H1 (cell line): ENCODE data around the gene BRD7. TPM values are rescaled to one million over a fixed set of nuclear protein-coding genes. Genes with fewer than 3 reads are reported as not detected.

Source experiments
- CTCF ChIA-PET: fragments of 300-600 bp; sonication (Branson Sonifier 250); formaldehyde crosslinking; loops from one replicate; lab custom pipeline; 2021; ENCODE audit not compliant: partially characterized antibody; lab: Charles Lee
- POLR2A ChIA-PET: fragments of 300-600 bp; sonication (Branson Sonifier 250); formaldehyde crosslinking; loops from one replicate; lab custom pipeline; 2021; ENCODE audit warnings: inconsistent platforms; ENCODE audit not compliant: partially characterized antibody; lab: Charles Lee
- DNase-seq, 2 experiments: peaks; one replicate each; pipeline versions ENCODE4 v3.0.0 to v3.0.0-alpha.2; 2010 to 2022; ENCODE audit warnings: low spot score in 2 of 2, low read depth in 1 of 2, mixed read lengths in 1 of 2
- FAIRE-seq: peaks from 2 replicates; lab custom pipeline; 2011; peaks lifted over from hg19 to GRCh38; lab: Jason Lieb, UNC
- H2AFZ ChIP-seq: 2 replicates; pipeline ENCODE4 v1.8.1; 2012; ENCODE audit warnings: low read length, inconsistent platforms
- H2AK5ac ChIP-seq: 2 replicates; pipeline ENCODE4 v1.6.1; 2013; ENCODE audit warnings: low read depth, low read length
- H2BK120ac ChIP-seq: replicated peaks from 2 replicates; pipeline ENCODE3; 2013; ENCODE audit warnings: low read depth, low read length, inconsistent platforms
- H2BK12ac ChIP-seq: 2 replicates; pipeline ENCODE4 v1.6.1; 2013; ENCODE audit warnings: low read depth, low read length
- H2BK15ac ChIP-seq: 2 replicates; pipeline ENCODE4 v1.6.1; 2013; ENCODE audit warnings: low read length
- H2BK20ac ChIP-seq: 2 replicates; pipeline ENCODE4 v1.6.1; 2013; ENCODE audit warnings: low read length
- H2BK5ac ChIP-seq: 2 replicates; pipeline ENCODE4 v1.6.1; 2013; ENCODE audit warnings: low read depth, low read length
- H3K14ac ChIP-seq: 2 replicates; pipeline ENCODE4 v1.6.1; 2013; ENCODE audit warnings: inconsistent platforms; ENCODE audit not compliant: insufficient read length
- H3K18ac ChIP-seq: 2 replicates; pipeline ENCODE4 v1.6.1; 2013; ENCODE audit warnings: low read length; ENCODE audit errors: extremely low read depth
- H3K23ac ChIP-seq: 2 replicates; pipeline ENCODE4 v1.6.1; 2013; ENCODE audit warnings: inconsistent platforms; ENCODE audit not compliant: insufficient read length
- H3K23me2 ChIP-seq: 2 replicates; pipeline ENCODE4 v1.6.1; 2013; ENCODE audit warnings: low read depth, low read length
- H3K27ac ChIP-seq: 2 replicates; pipeline ENCODE4 v1.6.1; 2011; ENCODE audit warnings: low read depth, low read length, inconsistent platforms
- H3K27me3 ChIP-seq, 4 experiments: replicated peaks in 1 of 4; 1 replicate in 1 of 4; 2 replicates in 3 of 4; pipeline versions ENCODE4 v1.6.1 to v1.8.1; 2011 to 2013; ENCODE audit warnings: low read length in 3 of 4, mild to moderate bottlenecking in 3 of 4, inconsistent platforms in 2 of 4, mixed read lengths in 2 of 4, moderate library complexity in 1 of 4; ENCODE audit not compliant: control insufficient read depth in 3 of 4, insufficient read depth in 3 of 4; ENCODE audit errors: extremely low read depth in 1 of 4
- H3K36me3 ChIP-seq, 4 experiments: 2 replicates each; pipeline versions ENCODE4 v1.6.1 to v1.8.1; 2011 to 2013; ENCODE audit warnings: mild to moderate bottlenecking in 4 of 4, low read length in 3 of 4, moderate library complexity in 2 of 4, control low read depth in 1 of 4, inconsistent platforms in 1 of 4; ENCODE audit not compliant: insufficient read depth in 4 of 4, control insufficient read depth in 2 of 4
- H3K4ac ChIP-seq: replicated peaks from 2 replicates; pipeline ENCODE3; 2013; ENCODE audit warnings: low read length, low read depth, mixed read lengths, inconsistent platforms; ENCODE audit not compliant: insufficient read length
- H3K4me1 ChIP-seq, 4 experiments: replicated peaks in 1 of 4; 1 replicate in 1 of 4; 2 replicates in 3 of 4; pipeline versions ENCODE4 v1.6.1 to v1.8.1; 2011 to 2013; ENCODE audit warnings: low read length in 3 of 4, inconsistent platforms in 2 of 4, mixed read lengths in 1 of 4; ENCODE audit not compliant: insufficient read depth in 4 of 4, control insufficient read depth in 3 of 4
- H3K4me2 ChIP-seq, 2 experiments: 2 replicates each; pipeline versions ENCODE4 v1.6.1 to v1.8.1; 2011 to 2013; ENCODE audit warnings: low read depth in 2 of 2, low read length in 2 of 2, control low read depth in 1 of 2, inconsistent platforms in 1 of 2, mild to moderate bottlenecking in 1 of 2; ENCODE audit not compliant: insufficient read depth in 1 of 2
- H3K4me3 ChIP-seq, 4 experiments: fragments of 200-600, 300-600 bp in 1 of 4; sonication (generic), shearing (Covaris generic), sonication (Bioruptor Twin) in 1 of 4; 2 replicates each; pipeline versions ENCODE4 v1.5.1 to v1.8.1; 2011 to 2016; ENCODE audit warnings: low read length in 4 of 4, low read depth in 3 of 4, control low read depth in 2 of 4, inconsistent platforms in 2 of 4, mild to moderate bottlenecking in 2 of 4, mixed read lengths in 1 of 4, moderate library complexity in 1 of 4; ENCODE audit not compliant: insufficient read depth in 2 of 4; ENCODE audit errors: extremely low read depth in 1 of 4
- H3K56ac ChIP-seq: replicated peaks from 2 replicates; pipeline ENCODE3; 2013; ENCODE audit warnings: low read depth, mild to moderate bottlenecking, mixed read lengths, low read length, inconsistent platforms; ENCODE audit not compliant: insufficient read length
- H3K79me1 ChIP-seq: 2 replicates; pipeline ENCODE4 v1.6.1; 2013; ENCODE audit warnings: low read depth, low read length, control low read depth
- H3K79me2 ChIP-seq, 2 experiments: 2 replicates each; pipeline versions ENCODE4 v1.6.1 to v1.8.1; 2012 to 2013; ENCODE audit warnings: low read length in 2 of 2, mild to moderate bottlenecking in 2 of 2, inconsistent platforms in 1 of 2; ENCODE audit not compliant: insufficient read depth in 2 of 2, control insufficient read depth in 1 of 2
- H3K9ac ChIP-seq, 4 experiments: replicated peaks in 1 of 4; 1 replicate in 1 of 4; 2 replicates in 3 of 4; pipeline versions ENCODE4 v1.6.1 to v1.8.1; 2011 to 2013; ENCODE audit warnings: low read depth in 3 of 4, low read length in 3 of 4, control low read depth in 2 of 4, mild to moderate bottlenecking in 2 of 4, moderate library complexity in 2 of 4, inconsistent platforms in 1 of 4; ENCODE audit errors: extremely low read depth in 1 of 4
- H3K9me3 ChIP-seq, 2 experiments: 2 replicates each; pipeline versions ENCODE4 v1.6.1 to v1.8.1; 2012 to 2013; ENCODE audit warnings: mild to moderate bottlenecking in 2 of 2, moderate library complexity in 2 of 2, control low read depth in 1 of 2, inconsistent platforms in 1 of 2, low read depth in 1 of 2, low read length in 1 of 2, mixed read lengths in 1 of 2; ENCODE audit not compliant: insufficient read depth in 2 of 2
- H4K20me1 ChIP-seq, 2 experiments: replicated peaks in 1 of 2; 2 replicates each; pipeline versions ENCODE3 to v1.8.1; 2011 to 2013; ENCODE audit warnings: inconsistent platforms in 2 of 2, low read length in 2 of 2, mild to moderate bottlenecking in 1 of 2; ENCODE audit not compliant: insufficient read depth in 2 of 2, control insufficient read depth in 1 of 2
- H4K5ac ChIP-seq: 2 replicates; pipeline ENCODE4 v1.6.1; 2013; ENCODE audit warnings: low read length, low read depth, mixed read lengths, inconsistent platforms; ENCODE audit not compliant: insufficient read length
- H4K8ac ChIP-seq: 2 replicates; pipeline ENCODE4 v1.8.0; 2013; ENCODE audit warnings: mild to moderate bottlenecking, moderate library complexity, low read length, inconsistent platforms; ENCODE audit not compliant: insufficient read depth; ENCODE audit errors: extremely low read depth
- H4K91ac ChIP-seq: replicated peaks from 2 replicates; pipeline ENCODE3; 2013; ENCODE audit warnings: low read length, mixed read lengths, inconsistent platforms; ENCODE audit not compliant: insufficient read length
- BCL11A ChIP-seq, 2 experiments: IDR thresholded peaks; one replicate each; pipeline ENCODE4 v1.6.1; 2011; ENCODE audit warnings: low read depth in 2 of 2, low read length in 2 of 2, mild to moderate bottlenecking in 2 of 2
- GABPA ChIP-seq: IDR thresholded peaks from 2 replicates; pipeline ENCODE4 v1.6.1; 2011; ENCODE audit warnings: mild to moderate bottlenecking, low read length, moderate library complexity, borderline replicate concordance; ENCODE audit not compliant: insufficient read depth
- KDM1A ChIP-seq: fragments of 200-600, 300-600 bp; sonication (generic); IDR thresholded peaks from 2 replicates; pipeline ENCODE4 v1.7.1; 2016; ENCODE audit warnings: mild to moderate bottlenecking, low read length, borderline replicate concordance
- PHF8 ChIP-seq: fragments of 200-600 bp; sonication (generic); conservative IDR thresholded peaks from 2 replicates; pipeline ENCODE4 v1.7.1; 2012; ENCODE audit warnings: low read depth, mild to moderate bottlenecking, inconsistent platforms, low read length, moderate library complexity
- RBBP5 ChIP-seq: IDR thresholded peaks from 2 replicates; pipeline ENCODE4 v1.7.1; 2012; ENCODE audit warnings: low read depth, mild to moderate bottlenecking, inconsistent platforms, low read length, moderate library complexity, borderline replicate concordance
- SAP30 ChIP-seq: fragments of 300-600 bp; sonication (generic); IDR thresholded peaks from 2 replicates; pipeline ENCODE4 v1.7.1; 2012; ENCODE audit warnings: low read length, moderate library complexity, mild to moderate bottlenecking, inconsistent platforms; ENCODE audit not compliant: insufficient read depth, insufficient replicate concordance
- TAF1 ChIP-seq: IDR thresholded peaks from 2 replicates; pipeline ENCODE4 v1.6.1; 2011; ENCODE audit warnings: mild to moderate bottlenecking, low read depth, low read length
- WGBS, 2 experiments: shearing (Covaris generic) in 1 of 2; methylation state at CpG; one replicate each; pipeline versions ENCODE4 v1.1.6 to v1.1.7; 2013 to 2015; ENCODE audit warnings: low lambda C conversion rate in 2 of 2, mixed read lengths in 2 of 2, inconsistent platforms in 1 of 2, low coverage in 1 of 2, missing lambda C conversion rate in 1 of 2; ENCODE audit not compliant: insufficient replicate concordance in 2 of 2, insufficient coverage in 1 of 2, insufficient read length in 1 of 2; ENCODE audit errors: extremely low coverage in 1 of 2, missing lambda C conversion rate in 1 of 2; 5-methylcytosine and 5-hydroxymethylcytosine counted together
- polyA plus RNA-seq, 7 experiments: library from polyadenylated mRNA; depleted of rRNA in 3 of 7; stranded (reverse) in 5 of 7; unstranded in 2 of 7; fragments of >200 nt in 5 of 7; fragments of 200-250 nt in 2 of 7; gene quantifications; 1 replicate in 5 of 7; 2 replicates in 1 of 7; 4 replicates in 1 of 7; pipeline versions ENCODE4 v1.2.1 to v1.2.3, GENCODE V29; 2011 to 2013; ENCODE audit warnings: missing spikeins in 2 of 7, mixed read lengths in 2 of 7
- total RNA-seq: library from RNA; stranded (reverse); fragmentation: NEBNext Ultra II Directional; extraction: Animal tissue kit (Norgen Biotek cat#: 25700); gene quantifications from 2 replicates; pipeline ENCODE4 v1.2.1, GENCODE V29; 2021
- TF ChIP-seq, protein P1 (sequence below): IDR thresholded peaks from 2 replicates; pipeline ENCODE4 v1.6.1; 2012; ENCODE audit warnings: low read length, inconsistent platforms
- TF ChIP-seq, protein P2 (sequence below): IDR thresholded peaks from 2 replicates; pipeline ENCODE4 v1.6.1; 2012; ENCODE audit warnings: inconsistent platforms

Gene BRD7
- total and polyA plus RNA-seq, 2 of the 8 experiments (the other 6 are each of a cell fraction or from before 2014, with no cell fraction given), result 42.5 to 120 TPM

DNA sequence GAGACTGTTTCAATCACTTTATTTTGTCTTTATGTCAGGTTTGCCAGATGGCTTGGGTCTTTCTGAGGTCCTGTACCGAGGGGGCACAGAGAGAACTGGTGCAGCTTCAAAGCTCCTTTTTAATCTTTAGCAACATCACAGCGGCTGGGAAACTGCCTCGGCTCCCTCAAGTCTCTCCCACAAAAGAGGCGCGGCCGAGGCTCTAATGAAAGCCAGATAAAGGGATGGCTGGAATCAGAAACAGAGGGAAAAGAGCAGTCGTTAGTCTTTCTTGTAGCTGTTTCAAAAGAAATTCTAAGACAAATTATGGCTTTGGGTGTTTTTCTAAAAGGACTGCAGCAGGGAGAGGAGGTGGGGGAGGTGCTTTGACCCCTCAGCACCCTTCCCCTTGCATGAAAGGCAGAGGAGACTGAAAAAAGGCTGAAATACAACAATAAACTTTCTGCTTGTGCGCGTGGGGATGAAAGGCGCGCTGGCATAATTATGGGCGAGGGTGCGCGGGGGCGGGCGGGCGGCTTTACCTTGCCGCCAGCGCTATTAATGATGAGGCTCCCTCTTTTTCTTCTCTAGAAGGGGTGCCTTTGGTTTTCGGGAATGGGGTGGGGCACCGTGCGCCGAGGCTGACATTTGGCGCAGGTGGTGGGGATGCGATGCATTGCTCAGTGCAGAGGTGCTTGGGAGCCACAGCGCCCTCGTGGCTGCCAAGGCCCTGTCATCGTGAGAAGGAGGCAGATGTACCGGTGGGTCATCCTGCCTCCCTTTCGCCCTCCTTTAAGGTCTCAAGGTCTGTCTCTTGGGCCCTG, 22.3 kb upstream of the BRD7 start:
- no peaks in the 10 kb centered on the region for H4K20me1 ChIP-seq
- H3K79me2 ChIP-seq, result no peaks in the 10 kb centered on the region
- no peak overlapping the region for H2BK20ac ChIP-seq
- no peak overlapping the region for H3K9ac ChIP-seq
- CTCF ChIA-PET, result interaction anchor here (1.1 kb wide), 1 partner anchor 14 kb away, joined by 3 read pairs; no protein-coding TSS in a partner anchor
- H3K4me1 ChIP-seq, result no peaks in the 10 kb centered on the region; a peak in 2 of 7 replicates
- H3K14ac ChIP-seq, result no peak overlapping the region
- H2BK120ac ChIP-seq, result no peak overlapping the region
- H3K27me3 ChIP-seq, result no peaks in the 10 kb centered on the region
- H2BK12ac ChIP-seq, result no peak overlapping the region
- no peak overlapping the region for H3K4ac ChIP-seq
- no peak overlapping the region for H3K4me2 ChIP-seq
- no peak overlapping the region for H3K18ac ChIP-seq
- H4K5ac ChIP-seq, result no peak overlapping the region
- H4K91ac ChIP-seq, result no peak overlapping the region
- H4K8ac ChIP-seq, result no peak overlapping the region
- H2AFZ ChIP-seq, result no peak overlapping the region
- H2BK15ac ChIP-seq, result no peak overlapping the region
- no peak overlapping the region for H3K56ac ChIP-seq
- DNase-seq (peak in 1 of 2 experiments; percentile 37), FAIRE-seq (no peak)
- no peaks in the 10 kb centered on the region for H3K79me1 ChIP-seq
- H3K23ac ChIP-seq, result no peak overlapping the region
- H2AK5ac ChIP-seq, result no peak overlapping the region
- no peaks in the 10 kb centered on the region for H3K23me2 ChIP-seq
- H3K4me3 ChIP-seq, result no peak overlapping the region
- H3K27ac ChIP-seq, result no peak overlapping the region
- H2BK5ac ChIP-seq, result no peak overlapping the region
- POLR2A ChIA-PET, result interaction anchor here (1.0 kb wide), 1 partner anchor 108 kb away, joined by 3 read pairs; no protein-coding TSS in a partner anchor
- no peaks in the 10 kb centered on the region for H3K36me3 ChIP-seq
- no peaks in the 10 kb centered on the region for H3K9me3 ChIP-seq
- WGBS, 2 experiments, result 94% methylated on average over 29 of the region's 30 CpGs; no CpG with 5 or more reads in 1 of the 2 experiments
- TF ChIP-seq KDM1A (no peak), SAP30 (no peak), GABPA (no peak), TAF1 (no peak), PHF8 (no peak), RBBP5 (no peak), BCL11A (IDR thresholded peaks at IDR 0.05; ENCODE audit: low read depth in 2 of 2, low read length in 2 of 2) (no peak)
- TF ChIP-seq, protein P1, sequence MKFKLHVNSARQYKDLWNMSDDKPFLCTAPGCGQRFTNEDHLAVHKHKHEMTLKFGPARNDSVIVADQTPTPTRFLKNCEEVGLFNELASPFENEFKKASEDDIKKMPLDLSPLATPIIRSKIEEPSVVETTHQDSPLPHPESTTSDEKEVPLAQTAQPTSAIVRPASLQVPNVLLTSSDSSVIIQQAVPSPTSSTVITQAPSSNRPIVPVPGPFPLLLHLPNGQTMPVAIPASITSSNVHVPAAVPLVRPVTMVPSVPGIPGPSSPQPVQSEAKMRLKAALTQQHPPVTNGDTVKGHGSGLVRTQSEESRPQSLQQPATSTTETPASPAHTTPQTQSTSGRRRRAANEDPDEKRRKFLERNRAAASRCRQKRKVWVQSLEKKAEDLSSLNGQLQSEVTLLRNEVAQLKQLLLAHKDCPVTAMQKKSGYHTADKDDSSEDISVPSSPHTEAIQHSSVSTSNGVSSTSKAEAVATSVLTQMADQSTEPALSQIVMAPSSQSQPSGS, result no peak
- TF ChIP-seq, protein P2, sequence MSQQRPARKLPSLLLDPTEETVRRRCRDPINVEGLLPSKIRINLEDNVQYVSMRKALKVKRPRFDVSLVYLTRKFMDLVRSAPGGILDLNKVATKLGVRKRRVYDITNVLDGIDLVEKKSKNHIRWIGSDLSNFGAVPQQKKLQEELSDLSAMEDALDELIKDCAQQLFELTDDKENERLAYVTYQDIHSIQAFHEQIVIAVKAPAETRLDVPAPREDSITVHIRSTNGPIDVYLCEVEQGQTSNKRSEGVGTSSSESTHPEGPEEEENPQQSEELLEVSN, result no peak
